OCI-LY3 (cell line): ENCODE measurements around the gene RAB24.

ENCODE experiments used
- H2AFZ ChIP-seq: fragments of 200-600, 300-600 bp; shearing (Covaris generic); 2 replicates; pipeline ENCODE4 v1.6.0; 2014; ENCODE audit warnings: antibody characterized with exemption, low read depth, low read length
- H3K27ac ChIP-seq: fragments of 200-600, 300-600 bp; sonication (generic); 2 replicates; pipeline ENCODE4 v1.5.1; 2014; ENCODE audit warnings: mild to moderate bottlenecking, low read length, moderate library complexity, mixed read lengths
- H3K27me3 ChIP-seq: fragments of 200-600, 300-600 bp; sonication (generic); 2 replicates; pipeline ENCODE4 v1.6.1; 2014; ENCODE audit warnings: low read depth, low read length, mixed read lengths
- H3K36me3 ChIP-seq: fragments of 200-600, 300-600 bp; sonication (generic); replicated peaks from 2 replicates; pipeline ENCODE3; 2014; ENCODE audit warnings: low read depth, low read length, mixed read lengths
- H3K4me1 ChIP-seq: fragments of 300-600, 200-600 bp; sonication (generic); 2 replicates; pipeline ENCODE4 v1.6.1; 2014; ENCODE audit warnings: low read length, mixed read lengths
- H3K4me2 ChIP-seq: fragments of 200-600, 300-600 bp; sonication (generic); 2 replicates; pipeline ENCODE4 v1.6.1; 2014; ENCODE audit warnings: low read length, mixed read lengths
- H3K4me3 ChIP-seq: fragments of 300-600, 200-600 bp; sonication (generic); 2 replicates; pipeline ENCODE4 v1.5.1; 2014; ENCODE audit warnings: antibody characterized with exemption, mild to moderate bottlenecking, low read length, moderate library complexity
- H3K79me2 ChIP-seq: fragments of 300-600, 200-600 bp; shearing (Covaris generic); 2 replicates; pipeline ENCODE4 v1.6.1; 2014; ENCODE audit warnings: mild to moderate bottlenecking, low read length, mixed read lengths
- H3K9ac ChIP-seq: fragments of 300-600, 200-600 bp; shearing (Covaris generic); 2 replicates; pipeline ENCODE4 v1.6.0; 2014; ENCODE audit warnings: mild to moderate bottlenecking, low read length, moderate library complexity
- H3K9me3 ChIP-seq: fragments of 200-600, 300-600 bp; shearing (Covaris generic); 2 replicates; pipeline ENCODE4 v1.6.1; 2014; ENCODE audit warnings: low read length, mixed read lengths; ENCODE audit not compliant: insufficient read depth
- H4K20me1 ChIP-seq: fragments of 200-600, 300-600 bp; sonication (generic); 2 replicates; pipeline ENCODE4 v1.6.1; 2016; ENCODE audit warnings: low read length, mixed read lengths; ENCODE audit not compliant: insufficient read depth
- EZH2phosphoT487 ChIP-seq: fragments of 200-600 bp; shearing (Covaris generic); IDR thresholded peaks from 2 replicates; pipeline ENCODE4 v1.6.1; 2018; ENCODE audit warnings: antibody characterized with exemption, mixed run types, low read depth
- TF ChIP-seq, protein P1 (sequence below): fragments of 200-600, 300-600 bp; sonication (generic); IDR thresholded peaks from 2 replicates; pipeline ENCODE4 v1.5.1; 2014; ENCODE audit warnings: antibody characterized with exemption, low read length, low read depth

RAB24 gene

GRCh38 chr5:177320879-177321278 is 17.4 kb upstream of the RAB24 start:
- H2AFZ ChIP-seq: no peak overlapping the region
- no peak overlapping the region for H3K27ac ChIP-seq
- no peak overlapping the region for H3K9ac ChIP-seq
- no peak overlapping the region for H3K4me2 ChIP-seq
- no peaks in the 10 kb centered on the region for H3K79me2 ChIP-seq
- H3K36me3 ChIP-seq: no peaks in the 10 kb centered on the region
- TF ChIP-seq, protein P1, sequence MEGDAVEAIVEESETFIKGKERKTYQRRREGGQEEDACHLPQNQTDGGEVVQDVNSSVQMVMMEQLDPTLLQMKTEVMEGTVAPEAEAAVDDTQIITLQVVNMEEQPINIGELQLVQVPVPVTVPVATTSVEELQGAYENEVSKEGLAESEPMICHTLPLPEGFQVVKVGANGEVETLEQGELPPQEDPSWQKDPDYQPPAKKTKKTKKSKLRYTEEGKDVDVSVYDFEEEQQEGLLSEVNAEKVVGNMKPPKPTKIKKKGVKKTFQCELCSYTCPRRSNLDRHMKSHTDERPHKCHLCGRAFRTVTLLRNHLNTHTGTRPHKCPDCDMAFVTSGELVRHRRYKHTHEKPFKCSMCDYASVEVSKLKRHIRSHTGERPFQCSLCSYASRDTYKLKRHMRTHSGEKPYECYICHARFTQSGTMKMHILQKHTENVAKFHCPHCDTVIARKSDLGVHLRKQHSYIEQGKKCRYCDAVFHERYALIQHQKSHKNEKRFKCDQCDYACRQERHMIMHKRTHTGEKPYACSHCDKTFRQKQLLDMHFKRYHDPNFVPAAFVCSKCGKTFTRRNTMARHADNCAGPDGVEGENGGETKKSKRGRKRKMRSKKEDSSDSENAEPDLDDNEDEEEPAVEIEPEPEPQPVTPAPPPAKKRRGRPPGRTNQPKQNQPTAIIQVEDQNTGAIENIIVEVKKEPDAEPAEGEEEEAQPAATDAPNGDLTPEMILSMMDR: no peak
- no peak for TF ChIP-seq EZH2phosphoT487
- H3K4me3 ChIP-seq: no peak overlapping the region
- peaks cover 10% of the 10 kb centered on the region; the same call in 1 of the 2 replicates for H3K4me1 ChIP-seq
- H4K20me1 ChIP-seq: peaks cover 4% of the 10 kb centered on the region; the same call in 1 of the 2 replicates
- H3K9me3 ChIP-seq: no peaks in the 10 kb centered on the region
- H3K27me3 ChIP-seq: no peaks in the 10 kb centered on the region

DNA sequence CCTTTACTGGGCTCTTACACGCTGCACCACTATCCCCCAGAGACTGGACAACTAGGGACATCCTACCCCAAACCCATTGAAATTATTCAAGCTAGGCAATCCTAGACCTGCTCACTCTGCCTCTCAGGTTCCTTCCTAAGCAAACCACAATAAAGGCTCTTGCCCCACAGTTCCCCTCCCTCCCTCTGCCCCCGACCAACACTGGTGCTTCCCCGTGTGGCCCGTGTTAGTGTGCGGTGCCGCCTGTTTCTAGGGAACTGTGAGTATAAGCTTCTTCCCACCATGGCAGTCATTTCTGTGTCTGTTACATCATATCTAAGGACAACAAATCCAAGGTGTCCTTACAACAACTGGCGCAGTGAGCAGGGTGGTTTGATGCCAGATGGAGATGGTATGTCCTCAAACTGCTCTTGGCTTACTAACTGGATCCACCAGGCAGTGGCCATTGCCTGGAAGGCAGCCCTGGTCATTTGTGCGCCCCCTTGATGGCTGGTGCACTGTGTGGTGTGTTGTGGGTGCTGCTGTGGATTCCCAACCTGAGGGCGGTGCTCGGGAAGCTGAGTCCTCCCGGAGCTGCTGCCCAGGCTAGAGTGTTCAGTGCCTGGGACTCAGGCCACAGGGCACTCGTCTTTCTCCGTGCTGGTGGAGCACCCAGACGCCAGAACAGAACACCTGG is 16.5 kb upstream of the RAB24 start:
- Histone ChIP-seq H4K20me1 (peaks cover 4% of the 10 kb centered on the region; the same call in 1 of the 2 replicates), H3K4me3 (no peak overlapping the region), H3K9ac (no peak overlapping the region), H3K79me2 (no peaks in the 10 kb centered on the region), H3K36me3 (no peaks in the 10 kb centered on the region), H3K4me1 (peaks cover 10% of the 10 kb centered on the region; the same call in 1 of the 2 replicates), H3K27ac (no peak overlapping the region), H3K4me2 (no peak overlapping the region), H3K9me3 (no peaks in the 10 kb centered on the region), H2AFZ (no peak overlapping the region), H3K27me3 (no peaks in the 10 kb centered on the region)
- TF ChIP-seq, protein P1: no peak
- no peak for TF ChIP-seq EZH2phosphoT487

- Histone ChIP-seq H3K4me3 (no peak overlapping the region), H3K27ac (no peak overlapping the region), H3K4me2 (no peak overlapping the region), H3K36me3 (no peaks in the 10 kb centered on the region), H4K20me1 (peaks cover 4% of the 10 kb centered on the region; the same call in 1 of the 2 replicates), H3K9me3 (no peaks in the 10 kb centered on the region), H3K9ac (no peak overlapping the region), H3K4me1 (peaks cover 13% of the 10 kb centered on the region; the same call in 1 of the 2 replicates), H2AFZ (no peak overlapping the region), H3K79me2 (no peaks in the 10 kb centered on the region), H3K27me3 (no peaks in the 10 kb centered on the region)
- TF ChIP-seq EZH2phosphoT487: no peak
- TF ChIP-seq, protein P1: peak; percentile 96
Observed at GRCh38 chr5:177317959-177318377, 14.4 kb upstream of the RAB24 start.

DNA sequence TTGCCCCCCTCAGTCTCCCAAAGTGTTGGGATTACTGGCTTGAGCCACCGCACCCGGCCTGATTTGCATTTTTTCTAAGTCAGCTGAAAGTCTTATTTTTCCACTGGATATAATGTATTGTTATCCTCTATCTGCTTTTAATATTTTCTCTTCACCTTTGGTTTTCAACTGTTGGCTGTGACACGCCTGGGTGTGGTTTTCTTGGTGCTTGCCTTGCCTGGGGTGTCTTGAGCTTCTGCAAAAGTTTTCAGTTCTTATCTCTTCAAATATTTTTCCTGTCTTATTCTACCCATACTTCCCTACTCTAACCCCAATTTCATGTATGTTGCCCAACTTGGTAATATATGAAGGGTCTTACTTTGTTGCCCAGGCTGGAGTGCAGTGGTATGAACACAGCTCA is 12.5 kb upstream of the RAB24 start:
- Histone ChIP-seq H3K79me2 (no peaks in the 10 kb centered on the region), H4K20me1 (peaks cover 4% of the 10 kb centered on the region; the same call in 1 of the 2 replicates), H3K4me2 (no peak overlapping the region), H3K4me1 (peaks cover 14% of the 10 kb centered on the region; the same call in 1 of the 2 replicates), H3K36me3 (no peaks in the 10 kb centered on the region), H2AFZ (no peak overlapping the region), H3K4me3 (no peak overlapping the region), H3K27me3 (no peaks in the 10 kb centered on the region), H3K27ac (no peak overlapping the region), H3K9me3 (no peaks in the 10 kb centered on the region), H3K9ac (no peak overlapping the region)
- TF ChIP-seq, protein P1: no peak
- TF ChIP-seq EZH2phosphoT487: no peak
